Mesenchymal stem cell (in vitro differentiated cells and primary cell): Measurements from ENCODE around the gene GNB4.
A peak's percentile ranks its signal among the peaks of the same experiment; 100 is the strongest.

Experiments
- DNase-seq: peaks from one replicate; pipeline ENCODE4 v3.0.0-alpha.2; 2013
- H2AFZ ChIP-seq: one replicate; pipeline ENCODE4 v1.6.1; 2013; ENCODE audit warnings: low read depth, mild to moderate bottlenecking, control low read depth, inconsistent platforms, low read length, moderate library complexity
- H2AK5ac ChIP-seq: 2 replicates; pipeline ENCODE4 v1.6.1; 2013; ENCODE audit warnings: low read length, moderate library complexity, mild to moderate bottlenecking, inconsistent platforms; ENCODE audit not compliant: severe bottlenecking
- H2BK120ac ChIP-seq: one replicate; pipeline ENCODE4 v1.6.1; 2013; ENCODE audit warnings: low read depth, mild to moderate bottlenecking, inconsistent platforms, low read length, moderate library complexity
- H2BK12ac ChIP-seq, 2 experiments: one replicate each; pipeline ENCODE4 v1.6.1; 2013; ENCODE audit warnings: inconsistent platforms in 2 of 2, low read length in 2 of 2, mild to moderate bottlenecking in 2 of 2, moderate library complexity in 2 of 2, control low read depth in 1 of 2
- H2BK15ac ChIP-seq: one replicate; pipeline ENCODE4 v1.6.1; 2013; ENCODE audit warnings: mild to moderate bottlenecking, low read depth, inconsistent platforms; ENCODE audit not compliant: poor library complexity, severe bottlenecking
- H2BK5ac ChIP-seq: 2 replicates; pipeline ENCODE4 v1.6.1; 2013; ENCODE audit warnings: low read depth, mild to moderate bottlenecking, low read length, control low read depth, inconsistent platforms; ENCODE audit not compliant: poor library complexity, severe bottlenecking
- H3K14ac ChIP-seq, 2 experiments: one replicate each; pipeline ENCODE4 v1.6.1; 2013; ENCODE audit warnings: inconsistent platforms in 2 of 2, low read length in 2 of 2, control low read depth in 1 of 2, mild to moderate bottlenecking in 1 of 2, moderate library complexity in 1 of 2
- H3K18ac ChIP-seq, 2 experiments: one replicate each; pipeline ENCODE4 v1.6.1; 2013; ENCODE audit warnings: inconsistent platforms in 2 of 2, low read length in 2 of 2, control low read depth in 1 of 2, low read depth in 1 of 2, mild to moderate bottlenecking in 1 of 2
- H3K23ac ChIP-seq, 2 experiments: one replicate each; pipeline ENCODE4 v1.6.1; 2013; ENCODE audit warnings: inconsistent platforms in 2 of 2, low read length in 2 of 2, mild to moderate bottlenecking in 2 of 2, moderate library complexity in 2 of 2, control low read depth in 1 of 2
- H3K27ac ChIP-seq: 2 replicates; pipeline ENCODE4 v1.5.1; 2013; ENCODE audit warnings: mild to moderate bottlenecking, moderate library complexity, low read length, control low read depth, inconsistent platforms; ENCODE audit not compliant: poor library complexity, severe bottlenecking
- H3K27me3 ChIP-seq, 2 experiments: 2 replicates each; pipeline versions ENCODE4 v1.6.1 to v1.7.0; 2013; ENCODE audit warnings: low read length in 2 of 2, mild to moderate bottlenecking in 2 of 2, moderate library complexity in 2 of 2, control low read depth in 1 of 2, inconsistent platforms in 1 of 2; ENCODE audit not compliant: control insufficient read depth in 1 of 2, insufficient read depth in 1 of 2
- H3K36me3 ChIP-seq, 2 experiments: 2 replicates each; pipeline versions ENCODE4 v1.6.1 to v1.7.0; 2013; ENCODE audit warnings: low read length in 2 of 2, control low read depth in 1 of 2, inconsistent platforms in 1 of 2, low read depth in 1 of 2, mild to moderate bottlenecking in 1 of 2; ENCODE audit not compliant: insufficient read depth in 2 of 2, control insufficient read depth in 1 of 2
- H3K4ac ChIP-seq, 2 experiments: one replicate each; pipeline ENCODE4 v1.6.1; 2013; ENCODE audit warnings: inconsistent platforms in 2 of 2, low read length in 2 of 2, mild to moderate bottlenecking in 2 of 2, moderate library complexity in 2 of 2, control low read depth in 1 of 2, low read depth in 1 of 2
- H3K4me1 ChIP-seq: 2 replicates; pipeline ENCODE4 v1.6.1; 2013; ENCODE audit warnings: low read depth, low read length, control low read depth; ENCODE audit not compliant: control insufficient read depth, insufficient read depth
- H3K4me2 ChIP-seq: 2 replicates; pipeline ENCODE4 v1.6.1; 2013; ENCODE audit warnings: low read length, mild to moderate bottlenecking, inconsistent platforms; ENCODE audit not compliant: poor library complexity, severe bottlenecking
- H3K4me3 ChIP-seq, 2 experiments: 2 replicates each; pipeline versions ENCODE4 v1.5.1 to v1.7.0; 2013; ENCODE audit warnings: low read length in 2 of 2, mild to moderate bottlenecking in 2 of 2, control low read depth in 1 of 2, low read depth in 1 of 2; ENCODE audit not compliant: insufficient read depth in 1 of 2
- H3K79me1 ChIP-seq: replicated peaks from 2 replicates; pipeline ENCODE4 v1.6.1; 2013; ENCODE audit warnings: mild to moderate bottlenecking, control low read depth, low read length, inconsistent platforms; ENCODE audit not compliant: poor library complexity, severe bottlenecking
- H3K9ac ChIP-seq: 2 replicates; pipeline ENCODE4 v1.7.0; 2013; ENCODE audit warnings: mild to moderate bottlenecking, low read length, moderate library complexity
- H3K9me3 ChIP-seq: 2 replicates; pipeline ENCODE4 v1.7.0; 2013; ENCODE audit warnings: mild to moderate bottlenecking, low read length; ENCODE audit not compliant: control insufficient read depth
- H4K8ac ChIP-seq: one replicate; pipeline ENCODE4 v1.6.1; 2013; ENCODE audit warnings: inconsistent platforms, mild to moderate bottlenecking, low read length, moderate library complexity
- H4K91ac ChIP-seq: one replicate; pipeline ENCODE4 v1.6.1; 2013; ENCODE audit warnings: mild to moderate bottlenecking, low read length, inconsistent platforms
- WGBS: methylation state at CpG from one replicate; pipeline ENCODE4 v1.1.7; 2013; ENCODE audit warnings: mixed read lengths; 5-methylcytosine and 5-hydroxymethylcytosine counted together

Gene GNB4

DNA sequence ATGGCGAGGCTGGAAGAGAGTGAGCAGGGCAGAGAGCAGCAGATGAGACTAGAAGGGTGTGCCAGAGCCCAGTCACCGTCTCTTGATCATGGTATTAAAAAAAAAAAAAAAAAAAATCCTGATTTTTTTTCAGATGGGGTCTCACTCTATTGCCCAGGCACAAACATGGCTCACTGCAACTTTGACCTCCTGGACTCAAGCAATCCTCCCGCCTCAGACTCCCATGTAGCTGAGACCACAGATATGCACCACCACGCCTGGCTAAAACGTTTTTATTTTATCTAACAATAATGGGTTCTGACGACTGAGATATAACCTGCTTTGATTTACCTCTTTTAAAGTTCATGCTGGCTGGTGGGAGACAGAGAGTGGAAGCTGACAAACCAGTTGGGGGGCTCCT is 4.0 kb downstream of the GNB4 start:
- no peak overlapping the region for H2BK120ac ChIP-seq
- H3K27me3 ChIP-seq = no peaks in the 10 kb centered on the region
- H3K36me3 ChIP-seq = peaks cover 0 to 4% of the 10 kb centered on the region in 2 experiments
- H2AFZ ChIP-seq = no peak overlapping the region
- H2AK5ac ChIP-seq = no peak overlapping the region
- no peak overlapping the region for H3K27ac ChIP-seq
- peaks cover 4% of the 10 kb centered on the region for H3K79me1 ChIP-seq
- no peak overlapping the region for H2BK15ac ChIP-seq
- no peak overlapping the region for H2BK12ac ChIP-seq
- H2BK5ac ChIP-seq = no peak overlapping the region
- no peak overlapping the region for H3K18ac ChIP-seq
- no peak overlapping the region for H4K8ac ChIP-seq
- H3K4me1 ChIP-seq = no peaks in the 10 kb centered on the region
- H3K14ac ChIP-seq = no peak overlapping the region
- 97% methylated on average over 6 of the region's 6 CpGs for WGBS
- DNase-seq = no peak
- no peak overlapping the region for H3K23ac ChIP-seq
- H3K4ac ChIP-seq = no peak overlapping the region
- H4K91ac ChIP-seq = no peak overlapping the region
- H3K9me3 ChIP-seq = no peaks in the 10 kb centered on the region
- H3K4me3 ChIP-seq = no peak overlapping the region
- no peak overlapping the region for H3K9ac ChIP-seq
- no peak overlapping the region for H3K4me2 ChIP-seq

DNA sequence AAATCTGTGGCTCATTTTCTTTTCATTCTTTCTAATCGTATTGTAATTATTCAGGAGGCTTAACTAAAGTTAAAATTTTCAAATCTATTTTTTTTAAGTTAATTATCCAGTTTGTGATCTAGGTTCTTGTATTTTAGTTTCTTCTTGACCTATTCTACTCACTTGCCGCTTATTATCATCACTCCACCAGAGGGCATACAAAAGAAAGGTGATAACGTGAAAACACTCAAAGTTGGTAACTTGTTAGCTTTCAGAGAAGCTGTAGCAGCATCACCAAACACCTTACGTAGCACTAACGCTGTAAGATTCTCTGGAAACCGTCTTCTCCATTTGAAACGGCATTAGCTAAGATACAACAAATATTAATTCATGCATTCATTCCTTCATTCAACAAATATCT is 4.8 kb downstream of the GNB4 start:
- peaks cover 0 to 4% of the 10 kb centered on the region in 2 experiments for H3K36me3 ChIP-seq
- no peak overlapping the region for H4K8ac ChIP-seq
- H3K18ac ChIP-seq = no peak overlapping the region
- H2BK15ac ChIP-seq = no peak overlapping the region
- DNase-seq = peak; percentile 57
- no peaks in the 10 kb centered on the region for H3K9me3 ChIP-seq
- no peak overlapping the region for H3K4ac ChIP-seq
- H3K79me1 ChIP-seq = peaks cover 4% of the 10 kb centered on the region
- no peak overlapping the region for H4K91ac ChIP-seq
- no peaks in the 10 kb centered on the region for H3K27me3 ChIP-seq
- no peaks in the 10 kb centered on the region for H3K4me1 ChIP-seq
- no peak overlapping the region for H2AFZ ChIP-seq
- no peak overlapping the region for H3K14ac ChIP-seq
- H3K9ac ChIP-seq = no peak overlapping the region
- no peak overlapping the region for H2BK5ac ChIP-seq
- H3K4me2 ChIP-seq = no peak overlapping the region
- no peak overlapping the region for H2BK120ac ChIP-seq
- no peak overlapping the region for H3K23ac ChIP-seq
- no peak overlapping the region for H2AK5ac ChIP-seq
- WGBS = 80% methylated on average over 6 of the region's 7 CpGs
- H3K27ac ChIP-seq = no peak overlapping the region
- no peak overlapping the region for H3K4me3 ChIP-seq
- no peak overlapping the region for H2BK12ac ChIP-seq

DNA sequence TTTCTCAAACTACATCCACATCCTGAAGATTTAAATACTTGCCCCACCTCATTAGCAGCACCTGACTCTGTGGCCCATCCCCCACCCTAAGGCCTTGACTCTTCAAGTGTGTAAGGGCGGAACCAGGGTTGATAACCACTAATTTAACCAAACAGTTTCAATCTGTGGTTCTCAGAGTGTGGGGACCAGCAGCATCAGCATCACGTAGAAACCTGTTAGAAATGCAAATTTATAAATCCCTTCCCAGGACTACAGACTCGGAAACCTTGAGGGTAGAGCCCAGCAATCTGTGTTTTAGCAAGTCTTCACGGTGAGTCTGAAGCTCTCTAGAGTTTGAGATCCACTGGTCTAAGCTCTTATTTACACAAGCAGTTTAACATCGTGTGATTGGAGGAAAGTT is 12.4 kb downstream of the GNB4 start:
- Histone ChIP-seq H3K4me3 (no peak overlapping the region), H2BK120ac (no peak overlapping the region), H3K23ac (peak overlapping the region in 1 of 2 experiments; percentile 29), H2BK5ac (no peak overlapping the region), H3K18ac (no peak overlapping the region), H3K4me2 (no peak overlapping the region), H3K36me3 (no peaks in the 10 kb centered on the region), H3K9ac (no peak overlapping the region), H3K9me3 (no peaks in the 10 kb centered on the region), H3K14ac (no peak overlapping the region), H3K27ac (no peak overlapping the region), H3K27me3 (no peaks in the 10 kb centered on the region), H2AK5ac (no peak overlapping the region), H2AFZ (no peak overlapping the region), H4K8ac (peak overlapping the region; percentile 14), H2BK15ac (no peak overlapping the region), H3K4me1 (peaks cover 3% of the 10 kb centered on the region), H4K91ac (no peak overlapping the region), H2BK12ac (peak overlapping the region in 1 of 2 experiments; percentile 54), H3K79me1 (peaks cover 6% of the 10 kb centered on the region), H3K4ac (no peak overlapping the region)
- DNase-seq = no peak
- 73% methylated on average over 5 of the region's 5 CpGs for WGBS

DNA sequence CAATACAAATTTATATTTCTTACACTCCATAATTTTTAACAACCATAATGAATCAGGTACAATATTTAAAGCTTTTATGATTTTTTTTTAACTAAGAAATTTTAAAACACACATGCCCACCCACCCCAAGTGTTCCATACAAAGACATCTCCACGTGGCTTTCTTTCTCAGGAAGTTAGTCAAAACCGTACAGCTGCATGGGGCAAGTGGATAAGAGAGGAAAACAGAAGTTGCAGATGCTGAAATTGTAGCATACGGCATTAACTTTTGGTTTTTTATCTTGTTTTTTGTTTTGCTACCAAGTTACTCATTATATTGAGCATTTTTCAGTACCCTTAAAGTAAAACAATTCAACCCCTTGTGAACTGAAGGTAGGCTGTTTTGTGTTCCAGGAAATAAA is 14.8 kb downstream of the GNB4 start:
- H2BK12ac ChIP-seq = no peak overlapping the region
- H3K4me2 ChIP-seq = no peak overlapping the region
- H3K4ac ChIP-seq = no peak overlapping the region
- no peak for DNase-seq
- no peaks in the 10 kb centered on the region for H3K27me3 ChIP-seq
- H3K18ac ChIP-seq = no peak overlapping the region
- no peak overlapping the region for H4K91ac ChIP-seq
- H4K8ac ChIP-seq = no peak overlapping the region
- peaks cover 4% of the 10 kb centered on the region for H3K79me1 ChIP-seq
- H3K27ac ChIP-seq = no peak overlapping the region
- H3K4me3 ChIP-seq = no peak overlapping the region
- peaks cover 6% of the 10 kb centered on the region for H3K4me1 ChIP-seq
- no peak overlapping the region for H3K14ac ChIP-seq
- H3K9ac ChIP-seq = no peak overlapping the region
- no peak overlapping the region for H3K23ac ChIP-seq
- H2BK15ac ChIP-seq = no peak overlapping the region
- no peaks in the 10 kb centered on the region for H3K36me3 ChIP-seq
- no CpG with 5 or more reads among the region's 3 CpGs for WGBS
- no peak overlapping the region for H2BK5ac ChIP-seq
- no peaks in the 10 kb centered on the region for H3K9me3 ChIP-seq
- no peak overlapping the region for H2AK5ac ChIP-seq
- H2BK120ac ChIP-seq = no peak overlapping the region
- no peak overlapping the region for H2AFZ ChIP-seq
